GM12864 (cell line): ENCODE results near the gene TIMP2.

Experiments
- DNase-seq: peaks from one replicate; pipeline ENCODE4 v3.0.0-alpha.2; 2011; ENCODE audit warnings: low read depth
- H3K4me3 ChIP-seq: 2 replicates; pipeline ENCODE4 v1.5.1; 2011; ENCODE audit warnings: mild to moderate bottlenecking, low read depth, low read length, control low read depth
- CTCF ChIP-seq: IDR thresholded peaks from 2 replicates; pipeline ENCODE4 v1.5.1; 2011; ENCODE audit warnings: low read depth, mild to moderate bottlenecking, moderate library complexity, low read length, control low read depth, inconsistent platforms; ENCODE audit errors: missing control alignments

Gene TIMP2

GRCh38 chr17:78812855-78813254 lies 112.3 kb downstream of the TIMP2 start:
- H3K4me3 ChIP-seq: no peak overlapping the region
- no peak for DNase-seq
- TF ChIP-seq CTCF: no peak

GRCh38 chr17:78808163-78808562 lies 117.0 kb downstream of the TIMP2 start:
- no peak overlapping the region for H3K4me3 ChIP-seq
- TF ChIP-seq CTCF: no peak
- no peak for DNase-seq

GRCh38 chr17:78806451-78806850 lies 118.7 kb downstream of the TIMP2 start:
- no peak for DNase-seq
- no peak for TF ChIP-seq CTCF
- no peak overlapping the region for H3K4me3 ChIP-seq

GRCh38 chr17:78805301-78805700 lies 119.9 kb downstream of the TIMP2 start:
- H3K4me3 ChIP-seq: no peak overlapping the region
- TF ChIP-seq CTCF: no peak
- no peak for DNase-seq

GRCh38 chr17:78804777-78805176 lies 120.4 kb downstream of the TIMP2 start:
- no peak for TF ChIP-seq CTCF
- no peak overlapping the region for H3K4me3 ChIP-seq
- no peak for DNase-seq

- no peak for TF ChIP-seq CTCF
- DNase-seq: no peak
- H3K4me3 ChIP-seq: no peak overlapping the region
These were observed 121.9 kb downstream of the TIMP2 start for GRCh38 chr17:78803186-78803845.
